Uterus (tissue), 2 donors: ENCODE data around the gene CACNA1F.

Source experiments
- CTCF ChIP-seq, 4 experiments: fragments of 200-600 bp in 2 of 4; fragments of 450-650 bp in 2 of 4; sonication (generic) in 2 of 4; IDR thresholded peaks; one replicate each; pipeline ENCODE4 v1.5.1; 2016 to 2019; ENCODE audit warnings: antibody characterized with exemption in 4 of 4, mild to moderate bottlenecking in 2 of 4, moderate library complexity in 1 of 4
- POLR2A ChIP-seq, 2 donors: fragments of 450-650 bp; IDR thresholded peaks; one replicate each; pipeline ENCODE4 v1.6.1; 2016; ENCODE audit warnings: antibody characterized with exemption in 2 of 2, mild to moderate bottlenecking in 1 of 2, moderate library complexity in 1 of 2

- TF ChIP-seq CTCF (IDR thresholded peaks at IDR 0.05) (no peak), POLR2A (IDR thresholded peaks at IDR 0.05) (no peak)
Observed at GRCh38 chrX:49162620-49163019, 70.5 kb downstream of the CACNA1F start, which contains the start of gene MAGIX.
